ENCODE measurements around the gene KRTAP5-7.
"Not testable (repeated sequence)": the region's sequence is repeated elsewhere in the genome, so short reads cannot be mapped to it uniquely, and the experiment has no call there.

KRTAP5-7 gene, protein sequence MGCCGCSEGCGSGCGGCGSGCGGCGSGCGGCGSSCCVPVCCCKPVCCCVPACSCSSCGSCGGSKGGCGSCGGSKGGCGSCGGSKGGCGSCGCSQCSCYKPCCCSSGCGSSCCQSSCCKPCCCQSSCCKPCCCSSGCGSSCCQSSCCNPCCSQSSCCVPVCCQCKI

DNA sequence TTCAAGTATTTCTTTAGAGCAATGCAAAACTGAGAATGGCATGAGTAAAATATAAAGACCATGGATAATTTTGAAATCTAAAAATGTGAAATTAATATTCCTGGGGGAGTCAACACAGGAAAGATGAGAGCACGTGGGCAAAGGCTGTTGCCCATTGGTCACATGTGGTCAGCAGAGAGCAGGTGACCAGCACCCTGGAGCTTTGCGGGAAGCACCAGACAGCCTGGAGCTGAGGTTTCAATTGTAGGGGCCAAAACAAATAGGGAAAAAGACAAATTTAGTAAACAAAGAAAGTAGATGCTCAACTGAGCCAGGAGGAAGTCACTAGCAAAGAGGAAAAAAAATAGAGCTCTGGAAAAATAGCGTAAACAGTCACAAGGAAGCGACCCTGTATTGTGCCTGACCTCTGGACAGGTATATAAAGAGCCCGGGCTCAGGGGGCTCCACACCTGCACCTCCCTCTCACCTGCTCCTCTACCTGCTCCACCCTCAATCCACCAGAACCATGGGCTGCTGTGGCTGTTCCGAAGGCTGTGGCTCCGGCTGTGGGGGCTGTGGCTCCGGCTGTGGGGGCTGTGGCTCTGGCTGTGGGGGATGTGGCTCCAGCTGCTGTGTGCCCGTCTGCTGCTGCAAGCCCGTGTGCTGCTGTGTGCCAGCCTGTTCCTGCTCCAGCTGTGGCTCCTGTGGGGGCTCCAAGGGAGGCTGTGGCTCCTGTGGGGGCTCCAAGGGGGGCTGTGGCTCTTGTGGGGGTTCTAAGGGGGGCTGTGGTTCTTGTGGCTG lies at the start of gene KRTAP5-7:
Gene KRTAP5-7, plus strand, starts transcription at position 472 of the 780 bp plus-strand sequence. Its CDS starts 34 bp downstream, at position 506.
- POLR2A ChIA-PET (ENCODE audit: low non-redundant PET); DNase-seq (ENCODE audit: low spot score); H3K27ac ChIP-seq; CTCF ChIA-PET: not testable (repeated sequence)

DNA sequence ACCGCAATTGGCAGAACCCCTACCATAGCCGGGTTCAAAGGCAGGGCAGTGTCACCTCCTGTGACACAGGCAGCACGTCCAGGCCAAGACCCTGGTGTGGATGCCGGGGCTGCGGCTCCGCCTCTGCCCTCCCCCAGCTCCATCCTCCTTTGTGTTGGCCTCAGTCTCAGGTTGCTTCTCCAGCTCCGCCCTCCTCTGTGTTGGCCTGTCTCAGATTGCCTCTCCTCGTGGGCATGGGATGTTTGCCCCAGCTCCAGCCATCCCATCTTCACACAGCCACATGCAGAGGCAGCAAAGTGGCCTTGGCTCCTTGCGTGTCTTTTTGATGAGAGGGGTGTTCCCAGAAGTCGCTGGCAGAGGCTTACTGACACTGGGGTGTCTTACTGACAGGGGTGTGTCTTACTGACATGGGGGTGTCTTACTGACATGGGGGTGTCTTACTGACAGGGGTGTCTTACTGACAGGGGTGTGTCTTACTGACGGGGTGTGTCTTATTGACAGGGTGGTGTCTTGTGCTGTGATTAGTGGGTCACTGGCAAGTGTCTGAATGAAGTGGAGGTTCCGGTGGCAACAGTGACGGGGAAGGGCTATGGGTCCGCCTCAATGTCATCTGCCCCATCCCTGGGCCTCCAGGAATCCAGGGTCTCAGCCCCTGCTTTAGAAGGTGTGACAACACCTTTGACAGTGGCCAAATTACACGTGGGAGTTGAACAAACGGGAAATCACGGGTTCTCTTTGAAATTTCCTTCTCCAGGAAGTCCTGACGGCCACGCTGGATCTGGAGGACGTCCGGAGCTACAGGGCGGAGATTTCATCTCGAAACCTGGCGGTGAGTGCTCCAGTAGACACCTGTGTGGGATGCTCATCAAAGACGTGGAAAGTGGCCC lies 49.2 kb upstream of the KRTAP5-7 start:
- POLR2A ChIA-PET (ENCODE audit: low non-redundant PET) = no interaction called here
- DNase-seq (ENCODE audit: low spot score) = no peak
- CTCF ChIA-PET = no interaction called here

DNA sequence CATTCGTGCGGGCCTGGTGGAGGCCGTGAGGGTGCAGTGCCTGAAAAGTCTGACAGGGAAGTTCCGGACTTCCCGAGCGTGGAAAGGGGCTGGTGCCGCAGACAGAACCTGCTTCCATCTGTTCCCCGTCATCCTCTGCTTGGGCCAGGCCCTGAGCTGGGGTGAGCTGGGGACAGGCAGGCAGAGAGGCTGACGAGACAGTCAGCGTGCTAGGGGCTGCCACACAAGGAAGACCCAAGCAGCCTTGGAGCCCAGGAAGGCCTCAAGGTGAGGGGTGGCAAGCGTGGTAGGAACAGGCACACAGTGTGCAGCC lies 48.6 kb upstream of the KRTAP5-7 start:
- TF ChIP-seq, protein P1, sequence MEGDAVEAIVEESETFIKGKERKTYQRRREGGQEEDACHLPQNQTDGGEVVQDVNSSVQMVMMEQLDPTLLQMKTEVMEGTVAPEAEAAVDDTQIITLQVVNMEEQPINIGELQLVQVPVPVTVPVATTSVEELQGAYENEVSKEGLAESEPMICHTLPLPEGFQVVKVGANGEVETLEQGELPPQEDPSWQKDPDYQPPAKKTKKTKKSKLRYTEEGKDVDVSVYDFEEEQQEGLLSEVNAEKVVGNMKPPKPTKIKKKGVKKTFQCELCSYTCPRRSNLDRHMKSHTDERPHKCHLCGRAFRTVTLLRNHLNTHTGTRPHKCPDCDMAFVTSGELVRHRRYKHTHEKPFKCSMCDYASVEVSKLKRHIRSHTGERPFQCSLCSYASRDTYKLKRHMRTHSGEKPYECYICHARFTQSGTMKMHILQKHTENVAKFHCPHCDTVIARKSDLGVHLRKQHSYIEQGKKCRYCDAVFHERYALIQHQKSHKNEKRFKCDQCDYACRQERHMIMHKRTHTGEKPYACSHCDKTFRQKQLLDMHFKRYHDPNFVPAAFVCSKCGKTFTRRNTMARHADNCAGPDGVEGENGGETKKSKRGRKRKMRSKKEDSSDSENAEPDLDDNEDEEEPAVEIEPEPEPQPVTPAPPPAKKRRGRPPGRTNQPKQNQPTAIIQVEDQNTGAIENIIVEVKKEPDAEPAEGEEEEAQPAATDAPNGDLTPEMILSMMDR (conservative IDR thresholded peaks at IDR 0.05; ENCODE audit: low read depth) = no peak
- no peak for DNase-seq (ENCODE audit: low spot score)
- CTCF ChIA-PET = no interaction called here
- H3K27ac ChIP-seq = no peak overlapping the region
- POLR2A ChIA-PET (ENCODE audit: low non-redundant PET) = no interaction called here

More for the DNA sequence above, 49.2 kb upstream of the KRTAP5-7 start:
- TF ChIP-seq, protein P1 (conservative IDR thresholded peaks at IDR 0.05; ENCODE audit: low read depth) = no peak
- no peak overlapping the region for H3K27ac ChIP-seq

- H3K27ac ChIP-seq = no peak overlapping the region
- no peak for DNase-seq (ENCODE audit: low spot score)
- CTCF ChIA-PET = no interaction called here
- TF ChIP-seq, protein P1 (conservative IDR thresholded peaks at IDR 0.05; ENCODE audit: low read depth) = no peak
- POLR2A ChIA-PET (ENCODE audit: low non-redundant PET) = no interaction called here
Observed at GRCh38 chr11:71481101-71481960, 45.7 kb upstream of the KRTAP5-7 start.

DNA sequence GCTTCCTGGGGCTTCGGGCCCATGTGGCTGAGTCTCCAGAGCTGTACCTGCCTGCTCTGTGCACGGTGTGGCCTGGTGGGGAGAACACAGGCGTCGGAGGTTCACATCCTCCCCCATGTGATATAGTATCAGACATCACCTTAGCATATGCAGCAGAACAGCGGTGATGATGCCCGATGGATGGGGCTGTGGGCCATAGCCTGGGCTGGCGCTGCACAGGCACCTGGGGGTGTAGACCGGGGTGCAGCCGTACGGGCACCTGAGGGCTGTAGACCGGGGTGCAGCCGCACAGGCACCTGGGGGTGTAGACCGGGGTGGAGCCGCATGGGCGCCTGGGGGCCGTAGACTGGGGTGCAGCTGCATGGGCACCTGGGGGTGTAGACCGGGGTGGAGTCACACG lies 44.9 kb upstream of the KRTAP5-7 start:
- no peak for DNase-seq (ENCODE audit: low spot score)
- TF ChIP-seq, protein P1 (conservative IDR thresholded peaks at IDR 0.05; ENCODE audit: low read depth) = no peak
- no peak overlapping the region for H3K27ac ChIP-seq
- ChIA-PET CTCF (no interaction called here), POLR2A (ENCODE audit: low non-redundant PET) (no interaction called here)

DNA sequence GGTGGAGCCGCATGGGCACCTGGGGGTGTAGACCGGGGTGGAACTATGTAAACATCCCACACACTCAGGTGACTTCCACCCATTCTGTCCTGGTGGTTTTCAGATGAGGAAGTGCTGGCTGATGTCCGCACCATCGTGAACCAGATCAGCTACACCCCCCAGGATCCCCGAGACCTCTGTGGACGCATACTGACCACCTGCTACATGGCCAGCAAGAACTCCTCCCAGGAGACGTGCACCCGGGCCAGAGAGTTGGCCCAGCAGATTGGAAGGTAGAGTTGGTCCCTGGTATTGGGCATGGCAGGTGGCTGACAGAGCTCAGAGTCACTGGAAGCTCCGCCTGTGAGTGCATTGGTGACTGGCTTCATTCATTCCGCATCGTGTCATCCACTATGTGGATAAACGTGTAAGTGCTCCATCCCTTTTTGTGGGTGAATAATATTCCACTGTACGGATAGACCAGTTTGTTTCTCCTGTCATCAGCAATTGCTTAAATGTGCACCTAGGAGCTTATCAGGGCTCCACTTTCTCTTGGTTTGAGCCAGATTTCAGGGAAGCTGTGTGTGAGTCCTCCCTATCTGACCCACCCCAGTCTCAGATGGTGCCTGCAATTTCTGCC lies 44.2 kb upstream of the KRTAP5-7 start:
- no peak for DNase-seq (ENCODE audit: low spot score)
- H3K27ac ChIP-seq = no peak overlapping the region
- ChIA-PET CTCF (no interaction called here), POLR2A (ENCODE audit: low non-redundant PET) (no interaction called here)
- TF ChIP-seq, protein P1 (conservative IDR thresholded peaks at IDR 0.05; ENCODE audit: low read depth) = no peak

All from RWPE1 (cell line).